ENCODE measurements around the gene OPRL1. TPM values are rescaled to one million over a fixed set of nuclear protein-coding genes. Genes with fewer than 3 reads are reported as not detected.

OPRL1 gene
- polyA plus RNA-seq (2012; ENCODE audit: insufficient read length, low read depth), result 1.2 TPM

DNA sequence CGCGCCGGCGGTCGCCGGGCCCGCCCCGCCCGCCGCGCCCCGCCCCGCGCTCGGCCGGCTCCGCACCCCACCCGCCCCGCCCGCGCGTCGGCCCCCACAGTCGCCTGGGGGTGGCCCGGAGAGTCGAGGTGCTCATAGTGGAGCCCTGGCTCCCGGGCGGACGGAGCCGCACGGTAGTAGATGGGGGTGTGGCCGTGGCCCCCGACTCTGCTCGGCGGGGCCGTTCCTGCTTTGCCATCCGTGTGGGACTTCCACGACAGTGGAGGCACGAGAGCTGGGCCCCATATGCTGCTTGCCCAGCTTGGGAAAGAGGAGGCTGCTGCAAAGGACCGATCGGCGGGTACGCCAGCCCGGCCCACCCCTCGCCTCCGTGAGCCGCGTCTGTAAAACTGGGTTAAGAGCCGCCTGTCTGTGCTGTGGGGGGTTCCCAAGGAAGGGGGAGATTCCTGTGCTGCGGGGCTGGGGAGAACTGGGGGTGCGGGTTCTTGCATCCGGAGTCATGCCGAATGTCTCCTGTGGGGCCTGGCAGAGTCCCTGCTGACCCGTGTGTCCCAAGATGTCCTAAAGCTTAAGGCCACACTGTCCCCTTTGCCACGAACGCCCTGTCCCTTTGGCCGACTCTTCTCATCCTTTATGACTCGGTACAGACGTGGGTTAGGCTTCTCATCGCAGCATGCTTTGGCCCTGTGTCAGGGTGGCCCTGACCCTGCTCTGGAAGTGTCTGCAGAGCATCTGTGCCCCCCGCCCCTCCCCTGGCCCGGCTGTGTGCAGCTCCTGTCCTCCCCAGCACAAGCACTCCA is at the start of gene OPRL1:
OPRL1 (plus strand) TSS at position 70 of the 800 bp plus-strand sequence. CDS start 12,639 bp downstream, outside the sequence.
- TF ChIP-seq, protein P1, sequence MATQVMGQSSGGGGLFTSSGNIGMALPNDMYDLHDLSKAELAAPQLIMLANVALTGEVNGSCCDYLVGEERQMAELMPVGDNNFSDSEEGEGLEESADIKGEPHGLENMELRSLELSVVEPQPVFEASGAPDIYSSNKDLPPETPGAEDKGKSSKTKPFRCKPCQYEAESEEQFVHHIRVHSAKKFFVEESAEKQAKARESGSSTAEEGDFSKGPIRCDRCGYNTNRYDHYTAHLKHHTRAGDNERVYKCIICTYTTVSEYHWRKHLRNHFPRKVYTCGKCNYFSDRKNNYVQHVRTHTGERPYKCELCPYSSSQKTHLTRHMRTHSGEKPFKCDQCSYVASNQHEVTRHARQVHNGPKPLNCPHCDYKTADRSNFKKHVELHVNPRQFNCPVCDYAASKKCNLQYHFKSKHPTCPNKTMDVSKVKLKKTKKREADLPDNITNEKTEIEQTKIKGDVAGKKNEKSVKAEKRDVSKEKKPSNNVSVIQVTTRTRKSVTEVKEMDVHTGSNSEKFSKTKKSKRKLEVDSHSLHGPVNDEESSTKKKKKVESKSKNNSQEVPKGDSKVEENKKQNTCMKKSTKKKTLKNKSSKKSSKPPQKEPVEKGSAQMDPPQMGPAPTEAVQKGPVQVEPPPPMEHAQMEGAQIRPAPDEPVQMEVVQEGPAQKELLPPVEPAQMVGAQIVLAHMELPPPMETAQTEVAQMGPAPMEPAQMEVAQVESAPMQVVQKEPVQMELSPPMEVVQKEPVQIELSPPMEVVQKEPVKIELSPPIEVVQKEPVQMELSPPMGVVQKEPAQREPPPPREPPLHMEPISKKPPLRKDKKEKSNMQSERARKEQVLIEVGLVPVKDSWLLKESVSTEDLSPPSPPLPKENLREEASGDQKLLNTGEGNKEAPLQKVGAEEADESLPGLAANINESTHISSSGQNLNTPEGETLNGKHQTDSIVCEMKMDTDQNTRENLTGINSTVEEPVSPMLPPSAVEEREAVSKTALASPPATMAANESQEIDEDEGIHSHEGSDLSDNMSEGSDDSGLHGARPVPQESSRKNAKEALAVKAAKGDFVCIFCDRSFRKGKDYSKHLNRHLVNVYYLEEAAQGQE (IDR thresholded peaks at IDR 0.05; ENCODE audit: insufficient read depth in 1 of 2, low read depth in 2 of 2, low read length in 2 of 2), result no peak
- no peak for TF ChIP-seq FOXP2 (optimal IDR thresholded peaks at IDR 0.05; ENCODE audit: borderline replicate concordance, extremely low read depth, extremely low read length, insufficient read depth)
- no peak for TF ChIP-seq POLR2AphosphoS5 (IDR thresholded peaks at IDR 0.05; ENCODE audit: low read depth, low read length)
- TF ChIP-seq SIN3A (IDR thresholded peaks at IDR 0.05; ENCODE audit: borderline replicate concordance, insufficient read depth, low read length), result no peak
- TF ChIP-seq TAF1 (IDR thresholded peaks at IDR 0.05; ENCODE audit: borderline replicate concordance, insufficient read depth, low read length), result no peak

DNA sequence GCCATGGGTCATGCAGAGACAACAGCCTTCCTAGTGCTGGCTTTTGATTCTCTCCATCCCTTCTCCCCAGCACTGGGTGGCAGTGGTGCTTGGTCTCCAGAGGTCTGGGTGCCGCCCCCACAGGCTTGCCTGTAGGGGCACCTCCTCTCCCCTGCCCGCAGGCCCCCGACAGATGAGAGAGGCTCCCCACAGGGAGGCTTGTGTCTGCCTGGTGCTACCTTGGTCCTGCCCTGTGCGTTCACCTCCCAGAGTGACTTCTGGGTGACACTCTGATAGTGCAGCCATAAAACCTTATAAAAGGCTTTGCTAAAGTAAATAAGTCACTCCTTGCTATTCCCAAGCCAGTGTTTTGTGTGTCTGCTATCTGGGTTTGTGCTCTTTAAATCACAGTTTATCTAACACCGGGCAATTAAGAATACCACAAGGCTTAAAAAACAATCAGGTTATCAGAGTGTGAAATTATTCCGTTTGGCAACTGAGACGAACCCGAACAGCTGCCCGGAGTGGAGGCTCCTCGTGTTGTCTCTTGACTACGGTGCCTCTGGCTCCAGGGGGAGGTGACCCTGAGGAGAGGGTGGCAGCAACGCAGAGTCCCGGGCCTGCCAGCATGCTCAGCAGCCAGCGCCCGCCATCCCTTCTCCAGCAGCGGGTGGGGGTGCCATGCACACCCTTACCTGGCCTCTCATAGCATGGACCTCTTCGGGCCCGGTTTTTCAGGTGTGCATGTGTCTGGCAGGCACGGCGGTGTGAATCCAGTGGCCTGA is 49.3 kb upstream of the OPRL1 start:
- TF ChIP-seq TAF1 (IDR thresholded peaks at IDR 0.05; ENCODE audit: borderline replicate concordance, insufficient read depth, low read length) (no peak), FOXP2 (optimal IDR thresholded peaks at IDR 0.05; ENCODE audit: borderline replicate concordance, extremely low read depth, extremely low read length, insufficient read depth) (no peak), POLR2AphosphoS5 (IDR thresholded peaks at IDR 0.05; ENCODE audit: low read depth, low read length) (no peak), SIN3A (IDR thresholded peaks at IDR 0.05; ENCODE audit: borderline replicate concordance, insufficient read depth, low read length) (no peak)
- TF ChIP-seq, protein P1 (IDR thresholded peaks at IDR 0.05; ENCODE audit: insufficient read depth in 1 of 2, low read depth in 2 of 2, low read length in 2 of 2), result no peak

DNA sequence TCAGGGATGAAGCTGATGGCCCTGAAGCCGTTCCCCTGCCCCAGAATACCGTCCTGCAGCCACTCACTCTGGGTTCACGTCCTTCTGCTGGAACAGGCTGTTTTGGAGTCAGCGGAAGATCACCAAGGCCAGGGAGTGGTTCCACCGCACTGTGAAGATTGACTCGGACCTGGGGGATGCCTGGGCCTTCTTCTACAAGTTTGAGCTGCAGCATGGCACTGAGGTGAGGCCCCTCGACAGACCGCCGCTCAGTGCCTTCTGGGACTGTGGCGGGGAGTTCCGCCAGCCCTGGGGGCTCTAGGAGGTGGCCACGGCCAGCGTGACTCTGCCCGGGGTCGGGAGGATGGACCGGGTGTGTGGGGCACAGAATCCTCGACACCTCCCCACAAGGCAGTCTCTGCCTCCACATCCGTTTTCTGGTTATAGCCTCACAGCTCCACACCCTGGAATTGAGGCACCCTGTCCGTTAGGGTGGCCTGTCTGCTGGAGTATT is 48.0 kb upstream of the OPRL1 start:
- TF ChIP-seq SIN3A (IDR thresholded peaks at IDR 0.05; ENCODE audit: borderline replicate concordance, insufficient read depth, low read length) (no peak), FOXP2 (optimal IDR thresholded peaks at IDR 0.05; ENCODE audit: borderline replicate concordance, extremely low read depth, extremely low read length, insufficient read depth) (no peak), POLR2AphosphoS5 (IDR thresholded peaks at IDR 0.05; ENCODE audit: low read depth, low read length) (no peak), TAF1 (IDR thresholded peaks at IDR 0.05; ENCODE audit: borderline replicate concordance, insufficient read depth, low read length) (no peak)
- TF ChIP-seq, protein P1 (IDR thresholded peaks at IDR 0.05; ENCODE audit: insufficient read depth in 1 of 2, low read depth in 2 of 2, low read length in 2 of 2), result no peak

DNA sequence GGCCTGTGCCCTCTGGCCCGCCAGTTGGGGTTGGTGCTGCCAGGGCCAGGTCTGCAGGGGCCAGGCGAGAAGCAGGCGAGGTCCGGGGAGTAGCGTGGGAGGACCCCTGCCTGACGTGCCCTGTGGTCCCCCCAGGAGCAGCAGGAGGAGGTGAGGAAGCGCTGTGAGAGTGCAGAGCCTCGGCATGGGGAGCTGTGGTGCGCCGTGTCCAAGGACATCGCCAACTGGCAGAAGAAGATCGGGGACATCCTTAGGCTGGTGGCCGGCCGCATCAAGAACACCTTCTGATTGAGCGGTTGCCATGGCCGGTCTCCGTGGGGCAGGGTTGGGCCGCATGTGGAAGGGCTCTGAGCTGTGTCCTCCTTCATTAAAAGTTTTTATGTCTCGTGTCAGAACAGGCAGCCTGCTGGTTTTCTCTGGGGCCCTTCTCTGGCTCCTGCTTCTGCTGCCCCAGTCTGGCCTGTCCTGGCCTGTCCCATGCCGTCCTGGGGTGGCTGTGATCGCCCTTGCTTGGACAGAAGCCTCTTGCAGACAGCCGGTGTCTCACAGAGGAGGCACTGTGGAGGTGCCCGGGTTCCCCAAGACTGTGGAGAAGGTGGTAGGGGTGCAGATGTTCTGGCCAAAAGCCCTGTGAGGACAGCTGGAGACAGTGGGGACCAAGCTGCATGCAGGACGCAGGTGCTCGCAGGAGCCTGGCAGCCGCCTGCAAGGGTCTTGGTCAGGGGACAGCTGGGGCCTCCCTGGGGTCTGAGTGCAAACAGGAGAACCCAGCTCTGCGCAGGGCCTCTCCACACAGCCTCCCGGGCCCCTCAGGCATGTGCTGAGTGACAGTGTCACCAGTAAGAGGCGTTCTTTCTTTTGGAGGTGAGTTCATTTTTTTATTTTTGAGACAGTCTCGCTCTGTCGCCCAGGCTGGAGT is 46.9 kb upstream of the OPRL1 start:
- TF ChIP-seq POLR2AphosphoS5 (IDR thresholded peaks at IDR 0.05; ENCODE audit: low read depth, low read length), result no peak
- TF ChIP-seq TAF1 (IDR thresholded peaks at IDR 0.05; ENCODE audit: borderline replicate concordance, insufficient read depth, low read length), result no peak
- TF ChIP-seq, protein P1 (IDR thresholded peaks at IDR 0.05; ENCODE audit: insufficient read depth in 1 of 2, low read depth in 2 of 2, low read length in 2 of 2), result no peak
- TF ChIP-seq SIN3A (IDR thresholded peaks at IDR 0.05; ENCODE audit: borderline replicate concordance, insufficient read depth, low read length), result no peak
- TF ChIP-seq FOXP2 (optimal IDR thresholded peaks at IDR 0.05; ENCODE audit: borderline replicate concordance, extremely low read depth, extremely low read length, insufficient read depth), result no peak
